GM21723 (cell line): ENCODE results near the gene IL6.
"Not testable (repeated sequence)": the region's sequence is repeated elsewhere in the genome, so short reads cannot be mapped to it uniquely, and the experiment has no call there.

ENCODE experiments used
- ATAC-seq: cut with Tn5 transposase; IDR thresholded peaks from one replicate; pipeline ENCODE4 v1.9.1; 2021; ENCODE audit warnings: mild to moderate bottlenecking, moderate library complexity; ENCODE audit not compliant: unreplicated experiment

The IL6 gene

DNA sequence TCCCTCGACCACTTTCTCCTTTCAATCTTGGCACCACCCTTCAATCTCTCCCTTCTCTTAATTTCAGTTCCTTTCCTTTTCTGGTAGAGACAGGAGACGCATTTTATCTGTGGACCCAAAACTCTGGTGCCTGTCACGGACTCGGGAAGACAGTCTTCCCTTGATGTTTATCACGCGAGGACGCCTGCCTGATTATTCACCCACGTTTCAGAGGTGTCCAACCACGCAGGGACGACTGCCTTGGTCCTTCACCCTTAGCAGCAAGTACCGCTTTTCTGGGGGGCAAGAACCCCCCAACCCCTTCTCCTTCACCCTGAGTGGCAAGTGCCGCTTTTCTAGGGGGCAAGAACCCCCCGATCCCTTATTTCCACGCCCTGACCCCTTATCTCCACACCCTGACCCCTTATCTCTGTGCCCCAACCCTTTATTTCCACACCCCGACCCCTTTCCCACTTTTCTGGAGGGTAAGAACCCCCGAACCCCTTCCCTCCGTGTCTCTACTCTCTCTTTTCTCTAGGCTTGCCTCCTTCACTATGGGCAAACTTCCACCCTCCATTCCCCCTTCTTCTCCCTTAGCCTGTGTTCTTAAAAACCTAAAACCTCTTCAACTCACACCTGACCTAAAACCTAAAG lies 22.9 kb upstream of the IL6 start:
- not testable (repeated sequence) for ATAC-seq

DNA sequence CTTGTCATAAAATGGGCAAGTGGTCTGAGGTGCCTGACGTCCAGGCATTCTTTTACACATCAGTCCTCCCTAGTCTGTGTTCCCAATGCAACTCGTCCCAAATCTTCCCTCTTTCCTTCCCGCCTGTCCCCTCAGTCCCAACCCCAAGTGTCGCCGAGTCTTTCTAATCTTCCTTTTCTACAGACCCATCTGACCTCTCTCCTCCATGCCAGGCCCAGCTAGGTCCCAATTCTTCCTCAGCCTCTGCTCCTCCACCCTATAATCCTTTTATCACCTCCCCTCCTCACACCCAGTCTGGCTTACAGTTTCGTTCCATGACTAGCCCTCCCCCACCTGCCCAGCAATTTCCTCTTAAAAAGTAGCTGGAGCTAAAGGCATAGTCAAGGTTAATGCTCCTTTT lies 22.3 kb upstream of the IL6 start:
- ATAC-seq, result not testable (repeated sequence)

DNA sequence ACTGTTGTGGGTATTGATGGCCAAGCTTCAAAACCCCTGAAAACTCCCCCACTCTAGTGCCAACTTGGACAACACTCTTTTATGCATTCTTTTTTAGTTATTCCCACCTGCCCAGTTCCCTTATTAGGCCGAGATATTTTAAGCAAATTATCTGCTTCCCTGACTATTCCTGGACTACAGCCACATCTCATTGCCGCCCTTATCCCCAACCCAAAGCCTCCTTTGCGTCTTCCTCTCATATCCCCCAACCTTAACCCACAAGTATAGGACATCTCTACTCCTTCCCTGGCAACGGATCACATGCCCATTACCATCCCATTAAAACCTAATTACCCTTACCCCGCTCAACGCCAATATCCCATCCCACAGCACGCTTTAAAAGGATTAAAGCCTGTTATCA lies 21.1 kb upstream of the IL6 start:
- ATAC-seq, result not testable (repeated sequence)

DNA sequence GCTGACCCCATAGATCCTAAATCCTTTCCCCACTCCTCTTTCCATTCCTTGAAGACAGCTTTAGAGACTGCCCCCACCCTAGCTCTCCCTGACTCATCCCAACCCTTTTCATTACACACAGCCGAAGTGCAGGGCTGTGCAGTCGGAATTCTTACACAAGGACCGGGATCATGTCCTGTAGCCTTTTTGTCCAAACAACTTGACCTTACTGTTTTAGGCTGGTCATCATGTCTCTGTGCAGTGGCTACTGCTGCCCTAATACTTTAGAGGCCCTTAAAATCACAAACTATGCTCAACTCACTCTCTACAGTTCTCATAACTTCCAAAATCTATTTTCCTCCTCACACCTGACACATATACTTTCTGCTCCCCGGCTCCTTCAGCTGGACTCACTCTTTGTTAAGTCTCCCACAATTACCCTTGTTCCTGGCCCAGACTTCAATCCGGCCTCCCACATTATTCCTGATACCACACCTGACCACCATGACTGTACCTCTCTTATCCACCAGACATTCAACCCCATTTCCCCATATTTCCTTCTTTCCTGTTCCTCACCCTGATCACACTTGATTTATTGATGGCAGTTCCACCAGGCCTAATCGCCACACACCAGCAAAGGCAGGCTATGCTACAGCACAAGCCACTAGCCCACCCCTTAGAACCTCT lies 19.8 kb upstream of the IL6 start:
- ATAC-seq, result not testable (repeated sequence)

DNA sequence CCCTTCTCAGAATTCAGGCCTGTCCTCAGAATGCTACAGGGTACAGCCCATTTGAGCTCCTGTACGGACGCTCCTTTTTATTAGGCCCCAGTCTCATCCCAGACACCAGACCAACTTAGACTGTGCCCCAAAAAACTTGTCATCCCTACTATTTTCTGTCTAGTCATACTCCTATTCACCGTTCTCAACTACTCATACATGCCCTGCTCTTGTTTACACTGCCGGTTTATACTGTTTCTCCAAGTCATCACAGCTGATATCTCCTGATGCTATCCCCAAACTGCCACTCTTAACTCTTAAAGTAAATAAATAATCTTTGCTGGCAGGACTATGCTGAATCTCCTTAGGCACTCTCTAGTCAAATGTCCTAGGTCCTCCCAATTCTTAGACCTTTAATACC lies 18.8 kb upstream of the IL6 start:
- not testable (repeated sequence) for ATAC-seq

DNA sequence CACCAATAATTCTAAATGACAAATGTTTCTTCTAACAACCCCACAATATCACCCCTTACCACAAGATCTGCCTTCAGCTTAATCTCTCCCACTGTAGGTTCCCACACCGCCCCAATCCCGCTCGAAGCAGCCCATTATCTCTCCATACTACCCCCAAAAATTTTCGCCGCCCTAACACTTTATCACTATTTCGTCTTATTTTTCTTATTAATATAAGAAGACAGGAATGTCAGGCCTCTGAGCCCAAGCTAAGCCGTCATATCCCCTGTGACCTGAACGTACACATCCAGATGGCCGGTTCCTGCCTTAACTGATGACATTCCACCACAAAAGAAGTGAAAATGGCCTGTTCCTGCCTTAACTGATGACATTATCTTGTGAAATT lies 18.3 kb upstream of the IL6 start:
- not testable (repeated sequence) for ATAC-seq

DNA sequence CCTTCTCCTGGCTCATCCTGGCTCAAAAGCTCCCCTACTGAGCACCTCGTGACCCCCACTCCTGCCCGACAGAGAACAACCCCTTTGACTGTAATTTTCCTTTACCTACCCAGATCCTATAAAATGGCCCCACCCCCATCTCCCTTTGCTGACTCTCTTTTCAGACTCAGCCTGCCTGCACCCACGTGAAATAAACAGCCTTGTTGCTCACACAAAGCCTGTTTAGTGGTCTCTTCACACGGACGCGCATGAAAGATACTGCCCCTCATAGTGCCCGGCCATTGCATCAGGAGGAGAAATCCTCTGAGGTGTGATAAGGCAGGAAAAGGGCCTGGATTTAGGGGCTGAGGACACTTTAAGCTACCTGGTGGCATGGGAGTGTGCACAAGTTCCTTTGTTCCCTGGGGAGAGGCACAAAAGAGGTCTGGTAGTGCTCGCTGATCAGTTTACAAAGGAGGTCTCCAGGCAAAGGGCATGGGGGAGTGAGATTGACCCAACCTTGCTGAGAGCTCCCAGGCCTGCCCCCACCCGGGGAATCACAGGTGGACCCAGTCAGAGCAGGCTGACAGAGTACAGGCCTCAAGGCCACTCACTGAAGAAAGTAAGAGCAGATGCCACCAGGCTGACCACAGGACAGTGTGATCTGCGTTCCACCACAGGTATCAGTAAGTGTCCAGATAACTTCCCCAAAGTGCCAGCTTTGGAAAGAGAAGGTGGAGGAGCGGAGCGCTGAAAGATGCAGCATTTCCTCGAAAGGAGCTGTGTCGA lies 17.8 kb upstream of the IL6 start:
- ATAC-seq, result not testable (repeated sequence)

DNA sequence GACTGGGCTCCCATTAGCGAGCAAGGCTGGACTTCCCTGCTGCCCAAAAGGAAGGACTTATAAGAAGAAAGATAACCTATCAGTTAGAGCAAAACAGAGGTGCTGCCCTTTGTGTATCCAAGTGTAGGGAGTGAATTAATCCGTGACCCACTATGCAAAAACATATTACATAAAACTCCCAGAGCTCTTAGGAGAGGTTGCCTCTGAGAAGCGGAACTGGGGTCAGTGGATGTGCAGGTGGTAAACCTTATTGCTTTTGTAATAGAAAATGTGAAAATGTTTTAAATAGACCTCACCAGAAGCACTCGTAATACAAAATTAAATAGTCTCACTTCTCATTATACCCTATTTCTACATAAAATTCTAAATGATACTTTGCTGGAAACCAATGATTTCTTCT lies 17.1 kb upstream of the IL6 start:
- no peak for ATAC-seq

DNA sequence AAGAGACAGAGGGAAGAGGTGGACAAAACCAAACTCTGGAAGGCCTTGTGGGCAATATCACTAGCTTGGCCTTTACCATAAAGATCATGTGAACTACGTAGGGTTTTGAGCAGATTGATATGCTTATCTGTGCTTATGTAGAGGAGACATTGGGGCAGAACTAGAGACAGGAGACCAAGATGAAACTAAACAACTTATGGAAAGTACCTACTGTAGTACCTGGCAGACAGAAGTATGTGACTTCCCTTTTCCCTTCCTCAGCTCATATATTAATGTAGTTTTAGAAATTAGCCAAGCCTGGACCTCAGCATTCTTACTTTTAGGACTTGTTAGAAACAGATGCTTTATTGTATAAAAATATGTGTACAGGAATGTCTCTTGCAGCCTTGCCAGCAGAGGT lies 14.0 kb upstream of the IL6 start:
- ATAC-seq, result no peak

DNA sequence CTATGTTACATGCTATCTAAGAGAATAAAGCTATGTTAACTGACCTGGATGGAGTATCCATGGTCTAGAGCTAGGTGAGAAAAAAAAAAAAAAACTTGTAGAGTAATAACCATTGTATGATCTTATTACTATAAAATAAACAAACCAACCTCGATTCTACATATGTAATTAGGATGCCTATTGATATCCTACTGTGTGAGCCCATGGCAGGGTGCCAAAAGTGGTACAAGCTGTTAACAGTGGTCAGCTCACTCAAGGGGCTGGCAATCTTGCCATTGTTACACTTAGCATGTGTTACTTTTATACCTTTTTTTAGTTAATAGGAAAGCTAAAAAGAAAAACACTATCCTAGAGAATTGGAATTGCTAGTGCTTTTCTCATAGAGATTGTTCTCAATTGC lies 13.5 kb upstream of the IL6 start:
- no peak for ATAC-seq

DNA sequence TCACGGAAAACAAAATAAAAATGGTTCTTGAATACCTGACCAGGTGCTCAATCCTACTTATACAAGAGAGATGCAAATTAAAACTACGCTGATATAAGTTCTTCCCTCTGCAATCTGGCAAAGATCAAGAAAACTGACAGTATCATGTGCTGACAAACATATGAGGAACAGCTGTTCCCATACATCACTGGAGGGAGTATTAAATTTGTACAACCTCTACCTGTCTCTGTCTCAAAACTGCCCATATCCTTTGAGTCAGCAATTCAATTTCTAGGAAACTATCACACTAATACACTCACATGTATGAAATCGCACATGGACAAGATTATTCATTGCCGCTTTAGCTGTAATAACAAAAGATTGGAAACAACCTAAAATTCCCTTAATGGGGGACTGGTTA lies 11.0 kb upstream of the IL6 start:
- ATAC-seq, result no peak

DNA sequence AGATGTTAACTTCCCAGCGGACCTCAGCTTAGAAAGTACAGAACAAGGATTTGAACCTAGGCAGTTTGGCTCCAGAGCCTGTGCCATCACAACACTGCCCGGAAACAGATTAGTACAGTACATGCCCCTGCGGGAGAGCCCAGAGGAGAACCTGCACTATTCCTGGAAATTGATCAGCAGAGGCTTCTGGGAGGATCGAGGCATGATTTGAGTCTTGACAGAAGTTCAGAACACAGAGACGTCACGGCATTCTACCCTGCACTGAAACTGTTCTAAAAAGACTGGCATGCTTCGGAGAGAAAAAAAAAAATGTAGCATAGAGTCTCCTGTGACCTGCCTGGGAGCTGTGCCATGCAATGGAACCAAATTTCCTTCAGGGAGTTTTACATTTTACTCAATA lies 9.2 kb upstream of the IL6 start:
- no peak for ATAC-seq

DNA sequence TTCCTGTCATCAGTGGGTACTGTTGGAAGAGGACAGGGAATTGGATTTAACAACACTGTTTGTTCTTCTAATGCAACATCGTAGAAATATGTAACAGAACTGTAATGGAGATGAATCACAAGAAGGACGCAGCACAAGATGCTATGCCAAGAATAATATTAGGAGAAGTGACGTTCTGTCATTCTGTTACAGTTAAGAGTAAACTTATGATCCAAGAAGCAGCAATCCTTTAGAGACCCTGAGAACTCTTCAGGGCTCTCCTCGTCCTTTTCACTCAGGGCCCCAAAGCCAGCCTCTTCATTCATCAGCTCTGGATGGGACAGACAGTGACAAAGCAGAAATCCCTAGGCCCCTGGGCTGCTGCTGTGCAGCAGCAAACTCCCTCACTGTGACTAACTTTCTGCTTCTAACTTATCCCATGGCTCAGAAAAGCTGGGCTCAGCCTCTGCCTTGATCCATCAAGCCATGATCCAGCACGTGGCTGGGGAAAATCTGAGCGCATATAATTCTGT lies 8.7 kb upstream of the IL6 start:
- ATAC-seq, result no peak

DNA sequence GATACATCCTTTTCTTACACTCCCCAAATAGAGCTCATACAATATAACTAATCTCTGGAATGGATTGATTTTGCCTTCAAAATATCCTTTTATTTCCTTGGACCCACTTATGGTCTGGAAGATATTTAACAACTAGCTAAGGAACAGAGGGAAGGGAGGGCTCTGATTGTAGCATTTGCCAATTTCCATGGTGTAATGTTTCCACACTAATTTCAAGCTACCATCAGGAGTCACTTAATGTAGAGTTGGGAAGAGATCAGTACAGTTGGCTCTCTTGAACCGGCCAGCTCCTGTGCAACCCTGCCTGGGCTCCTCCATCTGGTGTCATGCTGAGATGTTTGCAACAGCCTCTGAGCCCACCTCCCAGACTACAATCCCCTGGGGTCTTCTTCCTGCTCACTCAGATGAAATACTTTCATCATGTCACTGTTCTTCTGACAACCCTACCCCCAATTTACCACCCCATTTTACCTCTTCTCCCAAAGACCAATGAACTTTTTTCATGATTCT lies 8.0 kb upstream of the IL6 start:
- no peak for ATAC-seq

DNA sequence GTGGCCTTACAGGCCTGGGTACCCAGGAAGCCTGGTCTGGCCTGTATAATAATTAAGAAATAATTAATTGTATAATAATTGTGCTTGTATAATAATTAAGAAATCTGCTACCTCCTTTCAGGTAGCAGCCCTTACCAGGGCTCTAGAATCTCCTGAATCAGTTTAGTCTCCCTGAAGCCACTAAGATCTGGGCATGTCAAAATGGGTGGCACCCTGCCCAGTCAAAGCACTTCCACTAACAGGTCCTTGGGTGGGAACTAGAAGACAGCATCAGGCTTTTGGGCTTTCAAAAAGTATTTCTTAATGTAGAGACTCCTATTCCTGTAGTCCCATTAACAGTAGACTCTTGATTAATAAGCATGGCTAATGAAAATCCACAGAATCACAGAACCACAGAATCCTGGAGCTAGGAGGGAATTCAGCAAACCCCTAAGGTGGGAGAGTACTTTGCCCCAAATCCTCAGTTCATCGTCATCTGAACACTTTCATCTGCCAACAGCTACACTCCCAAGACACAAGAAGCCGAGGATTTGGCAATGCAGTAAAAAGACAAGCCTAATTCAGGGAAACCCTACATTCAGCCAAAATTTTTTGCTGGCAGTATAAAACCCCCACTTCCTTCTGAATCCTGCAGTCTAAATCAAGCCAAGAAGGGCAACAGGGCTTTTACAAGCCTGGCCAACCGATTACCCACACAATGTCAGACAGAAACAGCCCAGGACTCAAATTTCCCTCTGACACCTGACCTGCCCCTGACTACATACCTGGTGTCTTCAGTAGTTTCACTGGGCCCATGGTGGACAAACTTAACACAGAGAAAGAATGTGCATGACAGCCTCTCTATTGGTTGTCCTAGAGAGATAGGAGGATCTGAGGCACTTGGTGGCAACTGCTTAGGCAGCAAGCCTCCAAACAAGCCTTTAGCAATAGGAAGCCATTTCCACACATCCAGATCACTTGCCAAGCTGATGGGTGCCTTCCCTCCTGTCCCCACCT lies 5.9 kb upstream of the IL6 start:
- ATAC-seq, result no peak

DNA sequence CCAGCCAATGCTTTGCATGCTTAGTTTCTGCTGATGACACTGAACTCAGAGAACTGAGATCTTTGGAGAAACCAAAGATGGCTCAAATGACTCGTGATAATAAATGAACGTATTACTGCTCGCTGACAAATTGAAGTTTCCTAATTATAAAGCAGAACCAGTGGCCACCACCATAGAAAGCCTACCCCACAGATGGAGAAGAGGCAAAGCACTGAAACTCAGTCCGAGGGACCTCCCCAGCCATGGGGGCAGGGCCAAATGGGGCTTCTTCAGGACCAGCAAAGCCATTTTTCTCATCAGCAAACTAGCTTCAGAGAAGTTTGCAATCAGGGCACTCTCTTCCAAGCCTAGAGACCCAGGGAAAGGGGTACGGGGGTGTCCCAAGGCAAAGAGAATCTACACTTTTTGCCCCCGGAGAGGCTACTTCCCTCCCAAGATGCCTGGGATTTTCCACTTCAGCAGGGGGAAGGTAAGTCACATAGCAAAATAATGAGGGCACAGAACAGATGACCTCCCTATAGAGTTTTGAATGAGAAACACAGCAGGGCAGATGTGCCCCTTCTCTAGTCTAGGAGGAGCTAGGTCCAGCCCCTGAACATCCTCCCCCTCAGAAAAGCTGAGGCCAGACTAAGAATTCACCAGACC lies 4.3 kb upstream of the IL6 start:
- ATAC-seq, result no peak

DNA sequence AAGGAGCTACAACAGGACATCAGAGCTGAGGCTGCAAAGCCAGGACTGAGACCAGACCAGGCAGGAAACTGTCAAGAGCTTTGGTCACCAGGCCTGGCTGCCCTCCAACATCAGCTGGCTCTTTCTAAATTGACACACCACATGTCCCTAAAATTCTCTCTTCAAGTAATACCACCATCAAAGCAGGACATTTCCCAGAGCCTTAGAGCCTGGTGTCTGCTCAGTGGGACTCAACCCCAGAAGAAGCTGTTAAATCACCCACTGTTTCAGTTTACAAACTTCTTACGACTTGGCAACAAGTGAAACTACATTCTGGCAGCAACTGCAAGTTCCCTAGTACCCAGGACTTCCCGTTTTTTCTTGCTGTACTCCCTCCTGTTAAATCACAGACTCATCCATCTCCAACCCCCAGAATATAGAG lies 3.8 kb upstream of the IL6 start:
- ATAC-seq, result no peak

DNA sequence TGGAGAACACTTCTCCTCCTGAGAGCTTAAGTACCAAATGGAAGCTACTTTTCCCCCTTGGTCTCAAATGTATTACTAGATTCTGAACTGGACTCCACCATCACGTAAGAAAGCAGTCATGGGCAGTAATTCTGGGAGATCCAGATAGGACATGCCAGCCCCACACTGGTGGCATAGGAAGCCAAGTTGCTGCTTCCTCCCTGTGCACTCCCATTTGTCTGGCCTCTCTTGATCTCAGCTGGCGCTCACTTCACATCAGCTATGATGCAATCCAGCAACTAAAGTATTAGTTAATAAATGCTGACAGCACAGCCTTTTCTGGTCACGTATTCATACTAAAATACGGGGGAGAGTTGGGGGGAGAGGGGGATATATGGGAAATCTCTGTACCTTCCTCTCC lies 3.4 kb upstream of the IL6 start:
- ATAC-seq, result no peak

DNA sequence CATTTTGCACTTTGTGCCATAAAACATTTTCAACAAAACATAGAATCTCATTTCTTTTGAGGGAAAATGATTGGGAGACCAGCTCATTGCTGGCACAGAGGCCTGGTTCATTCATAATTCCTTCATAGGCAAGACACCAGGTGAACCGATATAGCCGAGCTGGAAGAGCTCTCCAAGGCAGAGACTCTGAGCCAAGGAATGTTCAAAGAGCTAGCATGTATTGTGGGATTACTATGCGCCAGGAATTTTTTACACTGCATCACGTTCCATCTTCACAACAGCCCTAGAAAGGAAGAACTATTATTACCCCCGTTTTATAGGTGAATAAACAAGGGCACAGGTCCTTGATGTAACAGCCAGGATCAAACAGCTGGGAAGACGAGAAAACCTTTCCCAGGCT lies 2.1 kb upstream of the IL6 start:
- no peak for ATAC-seq

DNA sequence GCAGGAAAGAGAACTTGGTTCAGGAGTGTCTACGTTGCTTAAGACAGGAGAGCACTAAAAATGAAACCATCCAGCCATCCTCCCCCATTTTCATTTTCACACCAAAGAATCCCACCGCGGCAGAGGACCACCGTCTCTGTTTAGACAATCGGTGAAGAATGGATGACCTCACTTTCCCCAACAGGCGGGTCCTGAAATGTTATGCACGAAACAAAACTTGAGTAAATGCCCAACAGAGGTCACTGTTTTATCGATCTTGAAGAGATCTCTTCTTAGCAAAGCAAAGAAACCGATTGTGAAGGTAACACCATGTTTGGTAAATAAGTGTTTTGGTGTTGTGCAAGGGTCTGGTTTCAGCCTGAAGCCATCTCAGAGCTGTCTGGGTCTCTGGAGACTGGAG lies 1.4 kb upstream of the IL6 start:
- no peak for ATAC-seq
